NCI-H2081 (cell line): Measurements from ENCODE around the gene PEX12.
"Not testable (repeated sequence)": the region's sequence is repeated elsewhere in the genome, so short reads cannot be mapped to it uniquely, and the experiment has no call there.

ENCODE experiments used
- DNase-seq, 2 experiments: peaks; one replicate each; lab custom pipeline; 2025; lab: John Stamatoyannopoulos, UW

The PEX12 gene

DNA sequence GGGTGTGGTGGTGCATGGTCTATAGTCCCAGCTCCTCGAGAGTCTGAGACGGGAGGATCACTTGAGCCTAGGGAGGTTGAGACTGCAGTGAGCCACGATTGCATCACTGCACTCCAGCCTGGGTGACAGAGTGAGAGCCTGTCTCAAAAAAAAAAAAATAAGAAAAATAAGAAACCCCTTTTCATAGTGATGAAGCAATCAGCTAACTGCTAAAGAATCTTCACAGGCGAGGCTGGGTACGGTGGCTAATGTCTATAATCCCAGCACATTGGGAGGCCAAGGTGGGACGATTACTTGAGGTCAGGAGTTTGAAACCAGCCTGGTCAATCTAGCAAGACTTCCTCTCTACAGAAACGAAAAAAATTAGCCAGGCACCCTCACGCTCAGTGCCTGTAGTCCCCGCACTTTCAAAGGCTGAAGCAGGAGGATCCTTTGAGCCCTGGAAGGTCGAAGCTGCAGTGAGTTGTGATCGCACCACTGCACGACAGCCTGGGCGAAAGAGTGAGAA lies 41.7 kb downstream of the PEX12 start:
- DNase-seq: no peak

DNA sequence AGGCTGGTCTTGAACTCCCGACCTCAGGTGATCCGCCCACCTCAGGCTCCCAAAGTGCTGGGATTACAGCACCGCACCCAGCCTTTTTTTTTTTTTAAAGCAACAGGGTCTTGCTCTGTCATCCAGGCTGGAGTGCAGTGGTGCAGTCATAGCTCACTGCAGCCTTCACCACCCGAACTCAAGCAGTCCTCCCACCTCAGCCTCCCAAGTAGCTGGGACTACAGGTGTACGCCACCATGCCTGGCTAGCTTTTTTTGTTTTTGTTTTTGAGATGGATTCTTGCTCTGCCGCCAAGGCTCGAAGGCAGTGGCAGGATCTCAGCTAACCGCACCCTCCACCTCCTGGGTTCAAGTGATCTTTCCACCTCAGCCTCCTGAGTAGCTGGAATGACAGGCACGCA lies 43.0 kb downstream of the PEX12 start:
- DNase-seq: not testable (repeated sequence)

DNA sequence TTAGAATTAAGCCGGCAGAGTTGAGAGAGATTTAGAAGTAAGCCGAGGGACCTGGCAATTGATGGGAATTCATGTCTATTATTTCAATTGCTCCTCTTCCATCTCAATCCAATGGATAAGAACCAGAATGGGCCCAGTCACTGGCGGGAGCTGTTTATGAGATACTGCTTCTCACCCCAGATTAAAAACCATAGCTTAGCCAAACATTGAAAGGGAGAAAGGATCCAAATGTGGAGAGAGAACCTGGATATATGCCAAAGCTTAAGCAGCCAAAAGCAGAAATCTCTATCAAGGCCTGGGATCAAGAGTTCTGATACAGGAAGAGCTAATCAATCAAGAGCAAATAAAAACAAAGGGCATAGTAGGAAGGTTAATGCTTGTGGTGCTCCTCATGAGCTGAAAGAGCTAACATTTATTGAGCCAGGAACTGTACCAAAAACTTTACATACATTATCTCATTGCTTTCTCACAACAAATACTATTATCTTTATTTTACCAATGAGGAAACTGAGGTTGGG lies 43.7 kb downstream of the PEX12 start:
- DNase-seq: no peak

DNA sequence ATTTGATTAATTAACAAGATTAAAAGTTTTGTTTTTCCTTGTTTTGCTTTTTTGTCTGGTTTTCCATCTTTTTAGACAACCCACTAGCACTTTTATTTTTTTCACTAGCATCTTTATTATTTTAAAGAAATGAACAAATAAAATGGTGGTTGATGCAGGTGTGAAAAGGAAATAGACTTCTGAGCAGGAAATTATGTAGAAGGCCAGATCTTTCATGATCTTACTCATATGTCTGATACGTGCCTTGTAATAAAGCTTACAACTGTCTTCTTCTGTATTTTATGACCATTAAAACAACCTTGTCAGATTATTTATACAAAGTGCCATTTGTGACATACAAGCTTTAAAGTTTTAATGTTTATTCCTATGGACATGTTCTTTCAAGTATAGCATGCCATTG lies 47.2 kb downstream of the PEX12 start:
- DNase-seq: no peak

DNA sequence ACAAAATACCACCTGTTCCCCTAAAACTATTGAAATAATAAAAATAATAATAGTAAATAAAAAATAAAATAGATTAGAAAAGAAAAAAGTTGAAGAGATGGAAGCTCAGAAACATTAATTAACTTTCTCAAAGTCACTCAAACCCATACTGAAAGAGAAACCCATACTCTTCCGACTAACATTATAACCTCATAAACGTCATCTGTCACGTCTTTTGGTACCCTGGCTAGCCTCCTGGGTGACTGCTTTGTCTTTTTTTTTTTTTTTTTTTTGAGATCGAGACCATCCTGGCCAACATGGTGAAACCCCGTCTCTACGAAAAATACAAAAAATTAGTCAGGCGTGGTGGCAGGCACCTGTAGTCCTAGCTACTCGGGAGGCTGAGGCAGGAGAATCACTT lies 48.5 kb downstream of the PEX12 start:
- DNase-seq: no peak

DNA sequence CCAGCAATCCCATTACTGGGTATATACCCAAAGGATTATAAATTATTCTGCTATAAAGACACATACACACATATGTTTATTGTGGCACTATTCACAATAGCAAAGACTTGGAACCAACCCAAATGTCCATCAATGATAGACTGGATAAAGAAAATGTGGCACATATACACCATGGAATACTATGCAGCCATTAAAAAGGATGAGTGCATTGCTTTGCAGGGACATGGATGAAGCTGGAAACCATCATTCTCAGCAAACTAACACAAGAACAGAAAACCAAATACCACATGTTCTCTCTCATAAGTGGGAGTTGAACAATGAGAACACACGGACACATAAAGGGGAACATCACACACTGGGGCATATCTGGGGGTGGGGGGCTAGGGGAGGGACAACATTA lies 49.0 kb downstream of the PEX12 start:
- DNase-seq: not testable (repeated sequence)
